K562 (cell line): Measurements from ENCODE around the gene PLEKHF1.

Experiments
- BRCA1 ChIP-seq, 2 experiments: fragments of 450-650 bp in 1 of 2; sonication (generic) in 1 of 2; formaldehyde crosslinking in 1 of 2; IDR thresholded peaks; 2 replicates each; pipeline versions ENCODE4 v1.5.0 to v1.6.1; 2017 to 2020; ENCODE audit warnings: mild to moderate bottlenecking in 1 of 2, missing genetic modification reagents in 1 of 2
- MXI1 ChIP-seq: IDR thresholded peaks from 2 replicates; pipeline ENCODE4 v1.6.1; 2011; ENCODE audit warnings: low read depth, mild to moderate bottlenecking, improper control_type of control experiment, low read length

GRCh38 chr19:29690842-29691241, 25.6 kb downstream of the PLEKHF1 start:
- TF ChIP-seq BRCA1 (IDR thresholded peaks at IDR 0.05) (no peak), BRCA1 (CRISPR knock-in tag; IDR thresholded peaks at IDR 0.05) (no peak), MXI1 (no peak)
